Hepatocyte (in vitro differentiated cells): ENCODE results near the gene GFER. TPM values are rescaled to one million over a fixed set of nuclear protein-coding genes. Genes with fewer than 3 reads are reported as not detected.

Source experiments
- DNase-seq: peaks from one replicate; pipeline ENCODE4 v3.0.0-alpha.2; 2016; ENCODE audit warnings: low spot score
- H2AFZ ChIP-seq: fragments of 200-600 bp; sonication (generic); 2 replicates; pipeline ENCODE4 v1.6.0; 2016; ENCODE audit warnings: antibody characterized with exemption, mild to moderate bottlenecking
- H3K27ac ChIP-seq: fragments of 200-600 bp; sonication (generic); 2 replicates; pipeline ENCODE4 v1.5.1; 2016; ENCODE audit warnings: mild to moderate bottlenecking
- H3K27me3 ChIP-seq: fragments of 200-600 bp; sonication (generic); 2 replicates; pipeline ENCODE4 v1.6.1; 2016
- H3K36me3 ChIP-seq: fragments of 200-600 bp; sonication (generic); replicated peaks from 2 replicates; pipeline ENCODE4 v1.5.1; 2016; ENCODE audit warnings: low read depth; ENCODE audit not compliant: insufficient read depth
- H3K4me1 ChIP-seq: fragments of 200-600 bp; sonication (generic); 2 replicates; pipeline ENCODE4 v1.5.1; 2016; ENCODE audit warnings: mild to moderate bottlenecking, moderate library complexity; ENCODE audit not compliant: insufficient read depth
- H3K4me2 ChIP-seq: fragments of 200-600 bp; sonication (generic); 2 replicates; pipeline ENCODE4 v1.6.0; 2016
- H3K4me3 ChIP-seq: fragments of 200-600 bp; sonication (generic); 2 replicates; pipeline ENCODE4 v1.5.1; 2016; ENCODE audit warnings: mild to moderate bottlenecking
- H3K79me2 ChIP-seq: fragments of 200-600 bp; sonication (generic); 2 replicates; pipeline ENCODE4 v1.6.0; 2017; ENCODE audit warnings: mild to moderate bottlenecking
- H3K9me2 ChIP-seq: fragments of 200-600 bp; sonication (generic); replicated peaks from 2 replicates; pipeline ENCODE4 v1.6.0; 2017; ENCODE audit warnings: mild to moderate bottlenecking; ENCODE audit not compliant: insufficient read depth
- H3K9me3 ChIP-seq: fragments of 200-600 bp; sonication (generic); 2 replicates; pipeline ENCODE4 v1.5.1; 2016; ENCODE audit warnings: low read depth, mild to moderate bottlenecking
- H4K20me1 ChIP-seq: fragments of 200-600 bp; sonication (generic); 2 replicates; pipeline ENCODE4 v1.6.0; 2016; ENCODE audit warnings: mild to moderate bottlenecking; ENCODE audit not compliant: insufficient read depth, poor library complexity, severe bottlenecking
- EZH2 ChIP-seq: fragments of 200-600 bp; sonication (generic); IDR thresholded peaks from 2 replicates; pipeline ENCODE4 v1.6.1; 2016; ENCODE audit warnings: antibody characterized with exemption, mild to moderate bottlenecking, borderline replicate concordance
- EZH2phosphoT487 ChIP-seq: fragments of 200-600 bp; sonication (generic); IDR thresholded peaks from one replicate; pipeline ENCODE4 v1.6.1; 2018; ENCODE audit warnings: antibody characterized with exemption, mild to moderate bottlenecking, low read depth, moderate library complexity; ENCODE audit not compliant: unreplicated experiment, severe bottlenecking
- WGBS: methylation state at CpG from one replicate; pipeline ENCODE4 v1.1.6; 2016; ENCODE audit warnings: low lambda C conversion rate; ENCODE audit errors: missing lambda C conversion rate; 5-methylcytosine and 5-hydroxymethylcytosine counted together
- polyA plus RNA-seq: library from polyadenylated mRNA; unstranded; fragments of >200 nt; fragmentation: Nextera tagmentation; extraction: Ambion mirVana; gene quantifications from 2 replicates; pipeline ENCODE4 v1.2.1, GENCODE V29; 2016
- total RNA-seq: library from RNA; depleted of rRNA; stranded (reverse); fragments of >200 nt; gene quantifications from 2 replicates; pipeline ENCODE4 v1.2.3, GENCODE V29; 2014
- TF ChIP-seq, protein P1 (sequence below): fragments of 200-600 bp; sonication (generic); IDR thresholded peaks from 2 replicates; pipeline ENCODE4 v1.5.1; 2016; ENCODE audit warnings: antibody characterized with exemption, mild to moderate bottlenecking; ENCODE audit not compliant: poor library complexity

The GFER gene
- total and polyA plus RNA-seq, 2 experiments from 2014 or later: 34.9 to 44.0 TPM

DNA sequence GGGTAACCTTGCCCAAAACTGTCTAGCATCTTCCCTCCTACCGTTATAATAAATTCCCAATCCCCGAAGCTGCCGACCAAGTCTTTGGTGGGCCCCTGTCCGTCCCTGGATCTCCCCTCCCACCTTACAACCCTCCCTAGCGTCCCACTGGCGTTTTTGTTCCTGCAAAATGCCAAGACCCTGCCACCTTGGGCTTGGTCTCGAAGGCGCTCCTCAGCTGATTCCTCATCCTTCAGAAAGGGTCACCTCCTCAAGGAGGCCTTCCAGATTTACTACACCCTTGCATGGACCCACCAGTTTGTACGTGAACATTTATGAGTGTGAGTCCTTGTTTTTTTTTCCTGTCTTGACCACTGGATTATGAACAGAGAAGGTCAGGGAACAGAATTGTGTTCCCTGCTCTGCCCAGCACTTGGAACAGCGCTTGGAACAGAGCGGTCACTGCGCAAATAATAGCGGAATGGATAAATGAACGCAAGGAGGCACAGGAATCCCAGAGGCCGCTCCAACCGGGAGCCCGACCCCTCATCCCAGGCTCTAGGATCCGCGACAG, 926 bp upstream of the GFER start:
- H3K4me1 ChIP-seq: peaks cover 29% of the 10 kb centered on the region
- H3K27ac ChIP-seq: peak overlapping the region; percentile 96
- no peaks in the 10 kb centered on the region for H3K36me3 ChIP-seq
- peak overlapping the region; percentile 70 for H2AFZ ChIP-seq
- no peaks in the 10 kb centered on the region for H3K9me2 ChIP-seq
- no peaks in the 10 kb centered on the region for H3K9me3 ChIP-seq
- peaks cover 3% of the 10 kb centered on the region for H4K20me1 ChIP-seq
- TF ChIP-seq EZH2: no peak
- TF ChIP-seq, protein P1, sequence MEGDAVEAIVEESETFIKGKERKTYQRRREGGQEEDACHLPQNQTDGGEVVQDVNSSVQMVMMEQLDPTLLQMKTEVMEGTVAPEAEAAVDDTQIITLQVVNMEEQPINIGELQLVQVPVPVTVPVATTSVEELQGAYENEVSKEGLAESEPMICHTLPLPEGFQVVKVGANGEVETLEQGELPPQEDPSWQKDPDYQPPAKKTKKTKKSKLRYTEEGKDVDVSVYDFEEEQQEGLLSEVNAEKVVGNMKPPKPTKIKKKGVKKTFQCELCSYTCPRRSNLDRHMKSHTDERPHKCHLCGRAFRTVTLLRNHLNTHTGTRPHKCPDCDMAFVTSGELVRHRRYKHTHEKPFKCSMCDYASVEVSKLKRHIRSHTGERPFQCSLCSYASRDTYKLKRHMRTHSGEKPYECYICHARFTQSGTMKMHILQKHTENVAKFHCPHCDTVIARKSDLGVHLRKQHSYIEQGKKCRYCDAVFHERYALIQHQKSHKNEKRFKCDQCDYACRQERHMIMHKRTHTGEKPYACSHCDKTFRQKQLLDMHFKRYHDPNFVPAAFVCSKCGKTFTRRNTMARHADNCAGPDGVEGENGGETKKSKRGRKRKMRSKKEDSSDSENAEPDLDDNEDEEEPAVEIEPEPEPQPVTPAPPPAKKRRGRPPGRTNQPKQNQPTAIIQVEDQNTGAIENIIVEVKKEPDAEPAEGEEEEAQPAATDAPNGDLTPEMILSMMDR: peak; percentile 30
- 34% methylated on average over 19 of the region's 19 CpGs for WGBS
- H3K79me2 ChIP-seq: peaks cover 22% of the 10 kb centered on the region
- peaks cover 39% of the 10 kb centered on the region for H3K27me3 ChIP-seq
- H3K4me2 ChIP-seq: peak overlapping the region; percentile 96
- no peak for DNase-seq
- no peak overlapping the region for H3K4me3 ChIP-seq

DNA sequence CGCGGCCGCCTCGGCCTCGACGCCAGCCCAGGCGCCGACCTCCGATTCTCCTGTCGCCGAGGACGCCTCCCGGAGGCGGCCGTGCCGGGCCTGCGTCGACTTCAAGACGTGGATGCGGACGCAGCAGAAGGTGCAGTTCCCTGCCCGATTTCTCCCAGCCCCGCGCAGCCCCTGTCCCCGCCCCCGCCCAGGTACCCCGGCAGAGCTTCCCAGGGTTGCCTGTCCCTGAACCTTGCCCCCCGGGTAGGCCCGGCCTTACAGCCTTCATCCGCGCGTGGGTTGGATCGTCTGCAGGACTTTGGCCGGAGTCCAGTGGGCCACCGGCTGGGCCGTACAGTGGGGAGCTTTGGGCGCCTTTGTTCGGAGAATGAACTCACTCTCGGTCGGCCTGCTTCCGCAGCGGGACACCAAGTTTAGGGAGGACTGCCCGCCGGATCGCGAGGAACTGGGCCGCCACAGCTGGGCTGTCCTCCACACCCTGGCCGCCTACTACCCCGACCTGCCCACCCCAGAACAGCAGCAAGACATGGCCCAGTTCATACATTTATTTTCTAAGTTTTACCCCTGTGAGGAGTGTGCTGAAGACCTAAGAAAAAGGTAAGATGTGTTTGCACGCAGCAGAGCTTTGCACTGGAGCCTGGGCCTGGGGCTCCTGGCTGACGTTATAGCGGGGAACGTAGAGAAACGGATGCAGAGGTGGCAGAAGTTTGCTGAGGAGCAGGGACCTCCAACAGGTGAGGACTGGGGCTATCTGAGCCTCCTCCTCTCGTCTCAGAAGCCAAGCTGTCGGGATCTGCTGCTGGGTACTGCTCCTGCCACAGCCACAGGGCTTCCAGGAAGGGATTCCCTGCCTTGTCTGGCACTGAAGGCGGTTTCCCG, 593 bp downstream of the GFER start:
- H3K27ac ChIP-seq: peak overlapping the region; percentile 96
- H3K27me3 ChIP-seq: peaks cover 40% of the 10 kb centered on the region
- no peaks in the 10 kb centered on the region for H3K9me2 ChIP-seq
- TF ChIP-seq EZH2phosphoT487 (no peak), EZH2 (no peak)
- TF ChIP-seq, protein P1: no peak
- peak overlapping the region; percentile 93 for H2AFZ ChIP-seq
- DNase-seq: peak; percentile 74
- H3K9me3 ChIP-seq: no peaks in the 10 kb centered on the region
- 7% methylated on average over 42 of the region's 58 CpGs for WGBS
- peaks cover 30% of the 10 kb centered on the region for H3K4me1 ChIP-seq
- H3K36me3 ChIP-seq: no peaks in the 10 kb centered on the region
- peaks cover 3% of the 10 kb centered on the region for H4K20me1 ChIP-seq
- peak overlapping the region; percentile 96 for H3K4me3 ChIP-seq
- H3K79me2 ChIP-seq: peaks cover 22% of the 10 kb centered on the region
- H3K4me2 ChIP-seq: peak overlapping the region; percentile 96

DNA sequence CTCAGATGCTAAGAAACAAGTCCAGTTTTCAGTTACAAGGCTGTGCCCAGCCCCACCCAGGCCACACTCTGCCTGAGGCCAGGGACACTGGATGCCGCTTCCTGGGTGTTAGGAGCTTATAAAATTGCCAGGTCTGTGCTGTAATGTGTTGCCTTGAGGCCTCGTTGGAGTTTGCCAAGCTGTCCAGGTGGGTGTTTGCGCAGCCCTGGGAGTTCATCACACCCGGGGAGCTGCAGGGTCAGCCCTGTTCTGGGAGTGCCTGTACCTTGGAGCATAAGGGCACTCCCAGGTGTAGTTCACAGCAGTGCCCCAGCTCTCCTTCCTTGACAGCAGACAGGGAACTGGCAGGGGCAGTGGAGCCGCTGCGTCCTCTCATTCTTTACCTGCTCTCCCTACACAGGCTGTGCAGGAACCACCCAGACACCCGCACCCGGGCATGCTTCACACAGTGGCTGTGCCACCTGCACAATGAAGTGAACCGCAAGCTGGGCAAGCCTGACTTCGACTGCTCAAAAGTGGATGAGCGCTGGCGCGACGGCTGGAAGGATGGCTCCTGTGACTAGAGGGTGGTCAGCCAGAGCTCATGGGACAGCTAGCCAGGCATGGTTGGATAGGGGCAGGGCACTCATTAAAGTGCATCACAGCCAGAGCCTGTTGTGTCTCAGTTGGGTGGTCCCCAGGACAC, 1.6 kb downstream of the GFER start:
- Histone ChIP-seq H3K9me3 (no peaks in the 10 kb centered on the region), H3K27me3 (peaks cover 35% of the 10 kb centered on the region), H4K20me1 (peaks cover 3% of the 10 kb centered on the region), H3K4me3 (no peak overlapping the region), H3K4me1 (peaks cover 26% of the 10 kb centered on the region), H3K36me3 (no peaks in the 10 kb centered on the region), H3K9me2 (no peaks in the 10 kb centered on the region), H3K27ac (peak overlapping the region; percentile 96), H3K79me2 (peaks cover 22% of the 10 kb centered on the region), H2AFZ (no peak overlapping the region), H3K4me2 (peak overlapping the region; percentile 96)
- TF ChIP-seq EZH2phosphoT487 (no peak), EZH2 (no peak)
- TF ChIP-seq, protein P1: no peak
- WGBS: 96% methylated on average over 14 of the region's 14 CpGs
- no peak for DNase-seq
